GM13976 (cell line): ENCODE results near the gene MAP3K4.
A peak's percentile ranks its signal among the peaks of the same experiment; 100 is the strongest.

ENCODE experiments used
- DNase-seq: peaks from one replicate; pipeline ENCODE4 v3.0.0; 2012; ENCODE audit warnings: low spot score
- CTCF ChIP-seq: IDR thresholded peaks from 2 replicates; pipeline ENCODE4 v1.5.1; 2012; ENCODE audit warnings: borderline replicate concordance, mild to moderate bottlenecking; ENCODE audit not compliant: insufficient read depth; ENCODE audit errors: extremely low read depth, missing control alignments, control extremely low read depth
- in situ Hi-C: fragments of 300-500 bp; cut with MboI; formaldehyde crosslinking; loops from one replicate; pipeline ENCODE4 v1.12.0; 2022; ENCODE audit warnings: low sequenced_read_pairs, mixed read lengths, inconsistent platforms; ENCODE audit not compliant: unreplicated experiment

The MAP3K4 gene

GRCh38 chr6:161088676-161089328, 97.2 kb downstream of the MAP3K4 start:
- no peak for DNase-seq
- in situ Hi-C loops: no loop called here

GRCh38 chr6:161091151-161091550, 99.6 kb downstream of the MAP3K4 start:
- DNase-seq: no peak
- in situ Hi-C loops: no loop called here
- no peak for TF ChIP-seq CTCF

More at GRCh38 chr6:161088676-161089328, 97.2 kb downstream of the MAP3K4 start:
- TF ChIP-seq CTCF: no peak

- DNase-seq: no peak
- in situ Hi-C loops: no loop called here
- TF ChIP-seq CTCF: no peak
Measured at GRCh38 chr6:161091972-161092701, 100.6 kb downstream of the MAP3K4 start.

- no peak for DNase-seq
- in situ Hi-C loops: no loop called here
- no peak for TF ChIP-seq CTCF
Measured at GRCh38 chr6:161094955-161095354, 103.4 kb downstream of the MAP3K4 start.

GRCh38 chr6:161095916-161096315, 104.3 kb downstream of the MAP3K4 start:
- in situ Hi-C loops: no loop called here
- no peak for DNase-seq
- no peak for TF ChIP-seq CTCF

- no peak for DNase-seq
- in situ Hi-C loops: no loop called here
- TF ChIP-seq CTCF: no peak
Measured at GRCh38 chr6:161100072-161100471, 108.5 kb downstream of the MAP3K4 start.

GRCh38 chr6:161101517-161101916, 109.9 kb downstream of the MAP3K4 start:
- TF ChIP-seq CTCF: peak; percentile 3
- DNase-seq: no peak
- in situ Hi-C loops: no loop called here
